Activated gamma-delta T cell (primary cell): ENCODE results near the gene C20orf141.

ENCODE experiments used
- DNase-seq: peaks from one replicate; lab custom pipeline; 2025; lab: John Stamatoyannopoulos, UW

C20orf141 gene

GRCh38 chr20:2849529-2849928 lies 34.7 kb downstream of the C20orf141 start:
- no peak for DNase-seq

GRCh38 chr20:2851086-2851485 lies 36.3 kb downstream of the C20orf141 start:
- DNase-seq, result no peak

GRCh38 chr20:2858591-2858990 lies 43.8 kb downstream of the C20orf141 start:
- DNase-seq, result no peak

GRCh38 chr20:2859330-2860121 lies 44.7 kb downstream of the C20orf141 start:
- DNase-seq, result no peak

- DNase-seq, result no peak
Measured at GRCh38 chr20:2864626-2865025, 49.8 kb downstream of the C20orf141 start.

- DNase-seq, result no peak
Measured at GRCh38 chr20:2865101-2865500, 50.3 kb downstream of the C20orf141 start.
